GM10266 (cell line): Measurements from ENCODE around the gene BEST4.
"Not testable (repeated sequence)": the region's sequence is repeated elsewhere in the genome, so short reads cannot be mapped to it uniquely, and the experiment has no call there.

Experiments used
- DNase-seq: peaks from one replicate; pipeline ENCODE4 v3.0.0; 2012; ENCODE audit errors: extremely low spot score
- TF ChIP-seq, protein P1 (sequence below): IDR thresholded peaks from 2 replicates; pipeline ENCODE4 v1.5.1; 2012; ENCODE audit warnings: mild to moderate bottlenecking, low read depth; ENCODE audit not compliant: control insufficient read depth, insufficient read depth; ENCODE audit errors: missing control alignments

BEST4 gene

GRCh38 chr1:44757420-44757819, 30.6 kb downstream of the BEST4 start:
- TF ChIP-seq, protein P1, sequence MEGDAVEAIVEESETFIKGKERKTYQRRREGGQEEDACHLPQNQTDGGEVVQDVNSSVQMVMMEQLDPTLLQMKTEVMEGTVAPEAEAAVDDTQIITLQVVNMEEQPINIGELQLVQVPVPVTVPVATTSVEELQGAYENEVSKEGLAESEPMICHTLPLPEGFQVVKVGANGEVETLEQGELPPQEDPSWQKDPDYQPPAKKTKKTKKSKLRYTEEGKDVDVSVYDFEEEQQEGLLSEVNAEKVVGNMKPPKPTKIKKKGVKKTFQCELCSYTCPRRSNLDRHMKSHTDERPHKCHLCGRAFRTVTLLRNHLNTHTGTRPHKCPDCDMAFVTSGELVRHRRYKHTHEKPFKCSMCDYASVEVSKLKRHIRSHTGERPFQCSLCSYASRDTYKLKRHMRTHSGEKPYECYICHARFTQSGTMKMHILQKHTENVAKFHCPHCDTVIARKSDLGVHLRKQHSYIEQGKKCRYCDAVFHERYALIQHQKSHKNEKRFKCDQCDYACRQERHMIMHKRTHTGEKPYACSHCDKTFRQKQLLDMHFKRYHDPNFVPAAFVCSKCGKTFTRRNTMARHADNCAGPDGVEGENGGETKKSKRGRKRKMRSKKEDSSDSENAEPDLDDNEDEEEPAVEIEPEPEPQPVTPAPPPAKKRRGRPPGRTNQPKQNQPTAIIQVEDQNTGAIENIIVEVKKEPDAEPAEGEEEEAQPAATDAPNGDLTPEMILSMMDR: no peak
- no peak for DNase-seq

DNA sequence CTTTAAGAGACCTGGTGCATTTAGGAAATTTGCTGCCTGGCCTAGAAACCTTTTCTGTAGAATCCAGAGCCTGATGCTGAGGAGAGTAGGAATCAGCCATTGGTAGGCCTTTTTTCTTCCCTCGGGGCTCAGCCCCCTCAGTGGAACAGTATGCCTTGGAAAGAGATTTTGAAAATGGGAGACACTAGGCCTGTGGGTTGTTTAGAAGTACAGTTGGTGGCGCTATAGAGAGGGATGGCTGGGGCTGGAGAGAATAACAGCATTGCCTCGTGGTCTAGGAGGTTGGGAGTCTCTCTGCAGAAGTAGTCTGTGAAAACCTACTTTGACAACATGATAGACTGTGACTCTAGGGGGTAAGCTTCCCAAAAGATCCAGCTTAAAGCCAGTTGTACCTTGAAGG, 40.1 kb downstream of the BEST4 start:
- TF ChIP-seq, protein P1: no peak
- DNase-seq: no peak

- DNase-seq: no peak
- TF ChIP-seq, protein P1: no peak
Measured at GRCh38 chr1:44743211-44743610, 44.8 kb downstream of the BEST4 start.

DNA sequence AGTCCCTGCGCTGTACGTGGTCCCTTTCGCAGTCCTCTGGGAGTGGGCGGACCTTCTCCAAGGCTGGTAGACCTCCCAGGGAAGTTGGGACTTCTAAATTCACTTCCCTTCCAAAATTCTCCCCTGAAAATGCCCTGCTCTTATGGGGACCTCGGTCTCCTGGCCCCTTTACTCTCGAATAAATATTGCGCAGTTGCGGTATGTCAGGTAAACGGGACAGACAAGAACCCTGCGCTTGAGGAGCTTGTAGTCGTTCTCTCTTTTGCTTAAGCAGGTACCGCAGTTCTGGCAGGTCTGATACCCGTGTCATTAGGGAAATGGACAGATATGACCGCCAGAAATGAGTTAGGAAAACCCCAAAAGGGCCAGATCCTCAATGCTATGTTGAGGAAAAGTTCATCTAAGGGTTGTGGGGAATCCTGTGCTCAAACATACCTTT, 47.8 kb downstream of the BEST4 start:
- no peak for DNase-seq
- TF ChIP-seq, protein P1: no peak

GRCh38 chr1:44739307-44740178, 48.4 kb downstream of the BEST4 start, which contains the start of gene KIF2C:
KIF2C (plus strand) TSS chr1:44739837; CDS start chr1:44739933, 96 bp downstream.
- peak; percentile 99 for DNase-seq
- TF ChIP-seq, protein P1: no peak

DNA sequence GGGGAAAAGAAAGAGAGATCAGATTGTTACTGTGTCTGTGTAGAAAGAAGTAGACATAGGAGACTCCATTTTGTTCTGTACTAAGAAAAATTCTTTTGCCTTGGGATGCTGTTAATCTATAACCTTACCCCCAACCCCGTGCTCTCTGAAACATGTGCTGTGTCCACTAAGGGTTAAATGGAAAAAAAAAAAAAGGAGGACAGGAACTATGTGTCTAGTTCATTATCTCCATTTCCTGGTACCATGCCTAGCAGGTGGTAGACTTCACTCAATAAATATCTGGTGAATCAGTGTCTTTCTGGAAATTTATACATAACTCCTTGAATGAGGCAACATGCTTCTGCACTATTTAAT, 49.0 kb downstream of the BEST4 start:
- DNase-seq: not testable (repeated sequence)

DNA sequence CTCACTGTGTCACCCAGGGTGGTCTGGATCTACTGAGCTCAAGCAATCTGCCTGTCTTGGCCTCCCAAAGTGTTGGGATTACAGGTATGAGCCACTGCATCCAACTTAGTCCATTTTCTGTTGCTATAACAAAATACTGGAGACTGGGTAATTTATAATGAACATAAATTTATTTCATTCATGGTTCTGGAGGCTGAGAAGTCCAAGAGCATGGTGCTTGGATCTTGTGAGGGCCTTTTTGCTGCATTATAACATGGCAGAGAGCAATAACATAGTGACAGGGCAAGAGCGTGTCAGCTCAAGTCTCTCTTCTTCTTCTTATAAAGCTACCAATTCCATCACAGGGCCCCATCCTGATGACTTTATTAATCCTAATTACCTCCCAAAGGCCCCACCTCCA, 52.0 kb downstream of the BEST4 start:
- TF ChIP-seq, protein P1: no peak
- no peak for DNase-seq
